Neural progenitor cell (in vitro differentiated cells): ENCODE results near the gene RPE. TPM values are rescaled to one million over a fixed set of nuclear protein-coding genes. Genes with fewer than 3 reads are reported as not detected.

Experiments
- DNase-seq: peaks from one replicate; pipeline ENCODE4 v3.0.0-alpha.2; 2016; ENCODE audit warnings: low spot score
- H2AFZ ChIP-seq: fragments of 200-600 bp; sonication (generic); replicated peaks from 2 replicates; pipeline ENCODE4 v1.6.1; 2016; ENCODE audit warnings: antibody characterized with exemption
- H3F3A ChIP-seq: fragments of 200-600 bp; sonication (generic); 2 replicates; pipeline ENCODE4 v1.6.1; 2016; ENCODE audit warnings: antibody characterized with exemption, low read depth
- H3K27ac ChIP-seq: fragments of 200-600 bp; sonication (generic); 2 replicates; pipeline ENCODE4 v1.5.1; 2016; ENCODE audit warnings: mild to moderate bottlenecking
- H3K27me3 ChIP-seq: fragments of 200-600 bp; sonication (generic); 2 replicates; pipeline ENCODE4 v1.6.1; 2016; ENCODE audit warnings: mild to moderate bottlenecking, moderate library complexity
- H3K36me3 ChIP-seq: fragments of 200-600 bp; sonication (generic); 2 replicates; pipeline ENCODE4 v1.5.1; 2016
- H3K4me1 ChIP-seq: fragments of 200-600 bp; sonication (generic); 2 replicates; pipeline ENCODE4 v1.6.1; 2016; ENCODE audit warnings: mixed run types
- H3K4me2 ChIP-seq: fragments of 200-600 bp; sonication (generic); 2 replicates; pipeline ENCODE4 v1.6.1; 2016
- H3K4me3 ChIP-seq: fragments of 200-600 bp; sonication (generic); 2 replicates; pipeline ENCODE4 v1.5.1; 2016
- H3K79me2 ChIP-seq: fragments of 200-600 bp; sonication (generic); 2 replicates; pipeline ENCODE4 v1.6.1; 2016; ENCODE audit warnings: low read depth
- H3K9ac ChIP-seq: fragments of 200-600 bp; sonication (generic); 2 replicates; pipeline ENCODE4 v1.6.1; 2016
- H3K9me3 ChIP-seq: fragments of 200-600 bp; sonication (generic); 2 replicates; pipeline ENCODE4 v1.5.1; 2016; ENCODE audit warnings: low read depth
- H4K20me1 ChIP-seq: fragments of 200-600 bp; sonication (generic); 2 replicates; pipeline ENCODE4 v1.6.1; 2016; ENCODE audit warnings: low read depth
- H3K27ac Mint-ChIP-seq: 3 replicates; pipeline ENCODE4 v1.8.0; 2021; ENCODE audit warnings: mixed read lengths
- H3K27me3 Mint-ChIP-seq: 2 replicates; pipeline ENCODE4 v1.8.0; 2022; ENCODE audit warnings: low read depth, mild to moderate bottlenecking, inconsistent platforms, moderate library complexity, mixed read lengths; ENCODE audit not compliant: insufficient read depth
- H3K36me3 Mint-ChIP-seq: 3 replicates; pipeline ENCODE4 v1.8.0; 2021; ENCODE audit warnings: mixed read lengths
- H3K4me1 Mint-ChIP-seq: 3 replicates; pipeline ENCODE4 v1.8.0; 2021; ENCODE audit warnings: mixed read lengths
- H3K4me3 Mint-ChIP-seq: 3 replicates; pipeline ENCODE4 v1.8.0; 2021; ENCODE audit warnings: mild to moderate bottlenecking, moderate library complexity, mixed read lengths
- H3K9me3 Mint-ChIP-seq: 3 replicates; pipeline ENCODE4 v1.8.0; 2020; ENCODE audit warnings: mixed read lengths
- CTCF ChIP-seq: fragments of 200-600 bp; sonication (generic); IDR thresholded peaks from 2 replicates; pipeline ENCODE4 v1.5.1; 2017; ENCODE audit warnings: antibody characterized with exemption, mild to moderate bottlenecking
- EZH2 ChIP-seq: fragments of 200-600 bp; sonication (generic); IDR thresholded peaks from 2 replicates; pipeline ENCODE4 v1.6.1; 2017; ENCODE audit warnings: antibody characterized with exemption, mild to moderate bottlenecking, moderate library complexity
- EZH2phosphoT487 ChIP-seq: fragments of 200-600 bp; sonication (generic); IDR thresholded peaks from 2 replicates; pipeline ENCODE4 v1.6.1; 2017; ENCODE audit warnings: antibody characterized with exemption
- total RNA-seq: library from RNA; depleted of rRNA; stranded (reverse); fragments of >200 nt; gene quantifications from 2 replicates; pipeline ENCODE4 v1.2.3, GENCODE V29; 2015; ENCODE audit warnings: low replicate concordance

RPE gene
- total RNA-seq, 1 donor from 2014 or later, result 92.3 TPM

GRCh38 chr2:209993968-209994367 is 8.5 kb upstream of the RPE start:
- no peaks in the 10 kb centered on the region for H3K9me3 ChIP-seq
- Mint-ChIP-seq H3K27me3 (no peaks in the 10 kb centered on the region), H3K4me3 (no peak overlapping the region), H3K27ac (no peak overlapping the region), H3K4me1 (no peaks in the 10 kb centered on the region), H3K9me3 (no peaks in the 10 kb centered on the region), H3K36me3 (no peaks in the 10 kb centered on the region)
- H3K27me3 ChIP-seq, result no peaks in the 10 kb centered on the region
- no peaks in the 10 kb centered on the region for H3F3A ChIP-seq
- no peak overlapping the region for H3K9ac ChIP-seq
- no peak overlapping the region for H3K27ac ChIP-seq
- no peaks in the 10 kb centered on the region for H3K36me3 ChIP-seq
- no peak overlapping the region for H3K4me3 ChIP-seq
- no peak for DNase-seq
- no peaks in the 10 kb centered on the region for H3K79me2 ChIP-seq
- TF ChIP-seq EZH2phosphoT487 (no peak), EZH2 (no peak), CTCF (no peak)
- no peak overlapping the region for H3K4me2 ChIP-seq
- H3K4me1 ChIP-seq, result no peaks in the 10 kb centered on the region
- no peaks in the 10 kb centered on the region for H4K20me1 ChIP-seq
- no peak overlapping the region for H2AFZ ChIP-seq

- H3K36me3 Mint-ChIP-seq, result no peaks in the 10 kb centered on the region
- Histone ChIP-seq H2AFZ (no peak overlapping the region), H3K27me3 (no peaks in the 10 kb centered on the region), H3K4me2 (no peak overlapping the region), H3K79me2 (peaks cover 12% of the 10 kb centered on the region), H3K9me3 (no peaks in the 10 kb centered on the region), H3K4me3 (no peak overlapping the region), H4K20me1 (peaks cover 7% of the 10 kb centered on the region), H3K9ac (no peak overlapping the region), H3K4me1 (peaks cover 4% of the 10 kb centered on the region), H3F3A (no peaks in the 10 kb centered on the region), H3K27ac (no peak overlapping the region), H3K36me3 (no peaks in the 10 kb centered on the region)
- no peak for DNase-seq
- peaks cover 11% of the 10 kb centered on the region for H3K4me1 Mint-ChIP-seq
- H3K4me3 Mint-ChIP-seq, result no peak overlapping the region
- TF ChIP-seq CTCF (no peak), EZH2 (no peak), EZH2phosphoT487 (no peak)
- H3K27ac Mint-ChIP-seq, result no peak overlapping the region
- peaks cover 5% of the 10 kb centered on the region for H3K27me3 Mint-ChIP-seq
- peaks cover 2% of the 10 kb centered on the region for H3K9me3 Mint-ChIP-seq
Measured at GRCh38 chr2:209998596-209998995, 3.8 kb upstream of the RPE start.

- H3K27me3 ChIP-seq, result no peaks in the 10 kb centered on the region
- no peak overlapping the region for H3K4me3 ChIP-seq
- no peaks in the 10 kb centered on the region for H3K36me3 ChIP-seq
- peak overlapping the region; percentile 68 for H3K27ac Mint-ChIP-seq
- H3K4me1 Mint-ChIP-seq, result peaks cover 20% of the 10 kb centered on the region
- H3K79me2 ChIP-seq, result peaks cover 33% of the 10 kb centered on the region
- H3K36me3 Mint-ChIP-seq, result no peaks in the 10 kb centered on the region
- no peak overlapping the region for H3K9ac ChIP-seq
- peaks cover 2% of the 10 kb centered on the region for H3K9me3 Mint-ChIP-seq
- no peaks in the 10 kb centered on the region for H3K9me3 ChIP-seq
- H3F3A ChIP-seq, result no peaks in the 10 kb centered on the region
- no peak overlapping the region for H2AFZ ChIP-seq
- H3K4me2 ChIP-seq, result no peak overlapping the region
- DNase-seq, result no peak
- peaks cover 14% of the 10 kb centered on the region for H3K4me1 ChIP-seq
- H3K27ac ChIP-seq, result no peak overlapping the region
- peaks cover 5% of the 10 kb centered on the region for H3K27me3 Mint-ChIP-seq
- TF ChIP-seq EZH2 (no peak), EZH2phosphoT487 (no peak)
- peaks cover 22% of the 10 kb centered on the region for H4K20me1 ChIP-seq
- H3K4me3 Mint-ChIP-seq, result no peak overlapping the region
Measured at GRCh38 chr2:210000464-210001324, 1.7 kb upstream of the RPE start.

- Mint-ChIP-seq H3K4me3 (peak overlapping the region; percentile 94), H3K36me3 (no peaks in the 10 kb centered on the region), H3K27me3 (peaks cover 5% of the 10 kb centered on the region), H3K4me1 (peaks cover 20% of the 10 kb centered on the region), H3K9me3 (peaks cover 2% of the 10 kb centered on the region), H3K27ac (no peak overlapping the region)
- Histone ChIP-seq H3K36me3 (no peaks in the 10 kb centered on the region), H3F3A (no peaks in the 10 kb centered on the region), H3K4me1 (peaks cover 14% of the 10 kb centered on the region), H3K4me2 (peak overlapping the region; percentile 90), H2AFZ (no peak overlapping the region), H3K4me3 (peak overlapping the region; percentile 79), H3K27ac (no peak overlapping the region), H3K9me3 (no peaks in the 10 kb centered on the region), H3K27me3 (no peaks in the 10 kb centered on the region), H4K20me1 (peaks cover 46% of the 10 kb centered on the region), H3K79me2 (peaks cover 59% of the 10 kb centered on the region), H3K9ac (peak overlapping the region; percentile 76)
- no peak for TF ChIP-seq EZH2phosphoT487
- TF ChIP-seq EZH2, result no peak
- no peak for DNase-seq
Measured at GRCh38 chr2:210003359-210003758, 921 bp downstream of the RPE start.
